CD4-positive, alpha-beta T cell (primary cell): ENCODE data around the gene AGAP1. TPM values are rescaled to one million over a fixed set of nuclear protein-coding genes. Genes with fewer than 3 reads are reported as not detected.

Experiments used
- ATAC-seq: fragments of 200-7000 bp; cut with Tn5 transposase; one replicate; pipeline ENCODE4 v1.10.0; 2022; ENCODE audit warnings: mild to moderate bottlenecking; ENCODE audit not compliant: poor library complexity
- CTCF ChIA-PET: fragments of 350-600 bp; sonication (Branson Sonifier 250); formaldehyde crosslinking; loops from one replicate; lab custom pipeline; 2021; ENCODE audit warnings: antibody characterized with exemption, inconsistent platforms; lab: Charles Lee
- POLR2A ChIA-PET: fragments of 350-600 bp; sonication (Branson Sonifier 250); formaldehyde crosslinking; loops from one replicate; lab custom pipeline; 2021; ENCODE audit warnings: antibody characterized with exemption, inconsistent platforms; lab: Charles Lee
- DNase-seq, 14 experiments: peaks; one replicate each; pipeline ENCODE4 v3.0.0-alpha.2; 2013 to 2020; ENCODE audit warnings: mixed read lengths in 2 of 14
- H3K27ac ChIP-seq, 2 donors: one replicate each; pipeline versions ENCODE4 v1.5.1 to v1.7.0; 2013; ENCODE audit warnings: low read length in 2 of 2, low read depth in 1 of 2, mild to moderate bottlenecking in 1 of 2
- H3K27me3 ChIP-seq, 2 experiments: 1 replicate in 1 of 2; 2 replicates in 1 of 2; pipeline versions ENCODE4 v1.6.1 to v1.7.0; 2013; ENCODE audit warnings: low read length in 2 of 2, control low read depth in 1 of 2, mild to moderate bottlenecking in 1 of 2, moderate library complexity in 1 of 2; ENCODE audit not compliant: insufficient read depth in 2 of 2, control insufficient read depth in 1 of 2
- H3K36me3 ChIP-seq: one replicate; pipeline ENCODE4 v1.6.1; 2013; ENCODE audit warnings: low read length, control low read depth; ENCODE audit not compliant: insufficient read depth
- H3K4me1 ChIP-seq: one replicate; pipeline ENCODE4 v1.6.1; 2013; ENCODE audit warnings: low read length, control low read depth; ENCODE audit not compliant: insufficient read depth
- H3K4me3 ChIP-seq: one replicate; pipeline ENCODE4 v1.5.1; 2013; ENCODE audit warnings: mild to moderate bottlenecking, low read length, moderate library complexity
- H3K9me3 ChIP-seq, 2 experiments: 1 replicate in 1 of 2; 2 replicates in 1 of 2; pipeline versions ENCODE4 v1.6.1 to v1.7.0; 2013; ENCODE audit warnings: low read length in 2 of 2, mild to moderate bottlenecking in 2 of 2, control low read depth in 1 of 2, moderate library complexity in 1 of 2; ENCODE audit not compliant: control insufficient read depth in 1 of 2, insufficient read depth in 1 of 2
- H3K27ac Mint-ChIP-seq: one replicate; pipeline ENCODE4 v1.8.0; 2020; ENCODE audit warnings: mixed read lengths
- H3K27me3 Mint-ChIP-seq: one replicate; pipeline ENCODE4 v1.8.0; 2021; ENCODE audit warnings: mixed read lengths
- H3K36me3 Mint-ChIP-seq: one replicate; pipeline ENCODE4 v1.8.0; 2021; ENCODE audit warnings: low read depth, mixed read lengths
- H3K4me1 Mint-ChIP-seq: one replicate; pipeline ENCODE4 v1.8.0; 2021; ENCODE audit warnings: low read depth, mixed read lengths
- H3K4me3 Mint-ChIP-seq: one replicate; pipeline ENCODE4 v1.8.0; 2020; ENCODE audit warnings: mild to moderate bottlenecking, mixed read lengths
- H3K9me3 Mint-ChIP-seq: one replicate; pipeline ENCODE4 v1.8.0; 2020; ENCODE audit warnings: mixed read lengths
- CTCF ChIP-seq: fragments of 200-600 bp; IDR thresholded peaks from one replicate; pipeline ENCODE4 v1.8.0; 2022; ENCODE audit warnings: antibody characterized with exemption, mild to moderate bottlenecking
- intact Hi-C, 2 experiments: fragments of 100-400 bp; cut with DNase I in 1 of 2; cut with micrococcal nuclease in 1 of 2; formaldehyde crosslinking; loops; one replicate each; pipeline versions ENCODE4 v1.15.1 to v1.9.0; 2023 to 2025; cut with DNase I, micrococcal nuclease
- total RNA-seq, 174 experiments: library from RNA in 2 of 174; stranded (reverse) in 2 of 174; gene quantifications; one replicate each; pipeline ENCODE4 v1.2.3 and lab custom pipeline; 2021 to 2026

AGAP1 gene
- total RNA-seq, 2 experiments from 2014 or later = 2.6 to 3.1 TPM

GRCh38 chr2:235811446-235812184 lies 317.8 kb downstream of the AGAP1 start:
- intact Hi-C loops = no loop called here
- H3K27me3 Mint-ChIP-seq = no peaks in the 10 kb centered on the region
- Histone ChIP-seq H3K36me3 (no peaks in the 10 kb centered on the region), H3K27me3 (no peaks in the 10 kb centered on the region), H3K4me1 (no peaks in the 10 kb centered on the region), H3K9me3 (no peaks in the 10 kb centered on the region), H3K4me3 (no peak overlapping the region), H3K27ac (no peak overlapping the region)
- no peaks in the 10 kb centered on the region for H3K4me1 Mint-ChIP-seq
- no peak overlapping the region for H3K4me3 Mint-ChIP-seq
- ChIA-PET CTCF (no interaction called here), POLR2A (no interaction called here)
- ATAC-seq (no peak), DNase-seq (no peak)
- H3K27ac Mint-ChIP-seq = no peak overlapping the region
- no peaks in the 10 kb centered on the region for H3K9me3 Mint-ChIP-seq
- TF ChIP-seq CTCF = no peak
- no peaks in the 10 kb centered on the region for H3K36me3 Mint-ChIP-seq

DNA sequence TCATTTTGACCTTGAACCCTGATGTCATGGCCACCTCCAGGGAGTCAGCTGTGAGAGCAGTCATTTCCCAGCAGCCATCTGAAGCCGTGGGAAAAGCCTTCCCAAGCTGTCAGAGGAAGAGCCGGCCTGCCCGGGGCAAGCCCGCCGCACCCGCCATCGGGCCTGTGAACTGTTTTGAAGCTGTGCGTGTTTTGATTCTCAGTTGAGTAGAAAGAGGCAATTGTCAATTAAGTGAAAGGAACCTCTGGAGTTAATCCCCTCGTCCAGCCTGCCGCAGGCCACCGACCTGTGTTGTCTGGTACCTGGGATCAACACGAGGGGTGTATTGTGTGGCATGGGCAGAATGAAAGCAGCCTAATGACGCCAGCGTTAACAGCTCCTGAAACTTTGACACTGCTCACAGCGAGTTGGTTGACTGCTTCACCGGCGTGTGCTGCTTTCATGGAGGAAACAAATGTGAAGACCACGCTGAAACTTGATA lies 318.4 kb downstream of the AGAP1 start:
- no peaks in the 10 kb centered on the region for H3K9me3 Mint-ChIP-seq
- H3K27ac Mint-ChIP-seq = no peak overlapping the region
- H3K27me3 Mint-ChIP-seq = no peaks in the 10 kb centered on the region
- Histone ChIP-seq H3K36me3 (no peaks in the 10 kb centered on the region), H3K4me3 (no peak overlapping the region), H3K4me1 (no peaks in the 10 kb centered on the region), H3K27me3 (no peaks in the 10 kb centered on the region), H3K9me3 (no peaks in the 10 kb centered on the region), H3K27ac (no peak overlapping the region)
- no peak for ATAC-seq
- no peak for TF ChIP-seq CTCF
- H3K4me1 Mint-ChIP-seq = no peaks in the 10 kb centered on the region
- no peak for DNase-seq
- ChIA-PET POLR2A (no interaction called here), CTCF (no interaction called here)
- intact Hi-C loops = no loop called here
- H3K4me3 Mint-ChIP-seq = no peak overlapping the region
- H3K36me3 Mint-ChIP-seq = no peaks in the 10 kb centered on the region

DNA sequence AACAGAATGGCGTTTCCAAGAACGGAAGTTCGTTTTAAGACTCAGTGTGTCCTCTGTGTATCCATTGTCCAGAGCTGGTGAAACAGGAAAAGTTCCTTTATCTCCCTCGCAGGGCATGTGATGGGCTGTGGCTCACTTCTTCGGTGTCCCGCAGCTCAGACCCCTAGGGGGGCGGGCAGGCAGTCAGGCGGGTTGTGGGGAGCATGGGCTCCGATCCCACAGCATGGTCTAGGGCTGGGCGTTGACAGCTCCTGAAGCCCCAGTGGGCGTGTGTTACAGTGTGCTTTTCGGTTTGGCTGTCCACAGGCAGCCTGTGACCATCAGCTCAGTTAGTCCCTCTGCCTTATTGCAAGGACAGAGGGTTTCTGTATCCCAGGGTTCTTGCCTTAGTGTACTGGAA lies 319.6 kb downstream of the AGAP1 start:
- DNase-seq = no peak
- no peaks in the 10 kb centered on the region for H3K4me1 ChIP-seq
- H3K36me3 ChIP-seq = no peaks in the 10 kb centered on the region
- H3K9me3 Mint-ChIP-seq = no peaks in the 10 kb centered on the region
- no peaks in the 10 kb centered on the region for H3K27me3 Mint-ChIP-seq
- no peaks in the 10 kb centered on the region for H3K27me3 ChIP-seq
- POLR2A ChIA-PET = no interaction called here
- no peaks in the 10 kb centered on the region for H3K4me1 Mint-ChIP-seq
- no peaks in the 10 kb centered on the region for H3K36me3 Mint-ChIP-seq
- H3K27ac Mint-ChIP-seq = no peak overlapping the region
- no peak for ATAC-seq
- no peak overlapping the region for H3K27ac ChIP-seq
- H3K9me3 ChIP-seq = no peaks in the 10 kb centered on the region
- no peak overlapping the region for H3K4me3 ChIP-seq
- TF ChIP-seq CTCF = no peak
- CTCF ChIA-PET = no interaction called here
- intact Hi-C loops = no loop called here
- H3K4me3 Mint-ChIP-seq = no peak overlapping the region
